OCI-LY3 (cell line): ENCODE results near the gene TUBB.

Source experiments
- EZH2phosphoT487 ChIP-seq: fragments of 200-600 bp; shearing (Covaris generic); IDR thresholded peaks from 2 replicates; pipeline ENCODE4 v1.6.1; 2018; ENCODE audit warnings: antibody characterized with exemption, mixed run types, low read depth
- TF ChIP-seq, protein P1 (sequence below): fragments of 200-600, 300-600 bp; sonication (generic); IDR thresholded peaks from 2 replicates; pipeline ENCODE4 v1.5.1; 2014; ENCODE audit warnings: antibody characterized with exemption, low read length, low read depth

DNA sequence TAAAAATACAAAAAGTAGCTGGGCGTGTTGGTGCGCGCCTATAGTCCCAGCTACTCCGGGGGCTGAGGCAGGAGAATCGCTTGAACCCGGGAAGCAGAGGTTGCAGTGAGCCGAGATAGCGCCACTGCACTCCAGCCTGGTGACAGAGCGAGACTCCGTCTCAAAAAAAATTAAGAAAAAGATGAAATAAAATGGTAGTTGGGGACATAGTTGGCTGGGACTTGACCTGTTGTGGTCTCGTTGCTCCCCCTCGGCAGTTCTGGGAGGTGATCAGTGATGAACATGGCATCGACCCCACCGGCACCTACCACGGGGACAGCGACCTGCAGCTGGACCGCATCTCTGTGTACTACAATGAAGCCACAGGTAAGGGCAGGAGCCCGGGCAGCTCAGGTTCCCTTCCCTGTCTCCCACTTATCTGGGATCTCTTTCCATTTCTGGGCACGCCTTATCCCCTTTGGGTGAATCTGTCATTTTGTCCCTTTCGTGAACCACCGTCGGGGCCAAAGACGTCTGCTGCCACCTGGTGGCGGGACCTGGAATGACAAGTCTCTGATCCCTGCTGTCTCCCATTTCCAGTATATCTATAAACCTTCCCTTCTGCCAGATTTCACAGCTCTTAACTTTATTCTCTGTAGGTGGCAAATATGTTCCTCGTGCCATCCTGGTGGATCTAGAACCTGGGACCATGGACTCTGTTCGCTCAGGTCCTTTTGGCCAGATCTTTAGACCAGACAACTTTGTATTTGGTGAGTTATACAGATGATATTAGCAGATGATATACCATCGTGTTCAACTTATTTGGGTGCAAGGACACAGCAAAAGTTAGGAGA lies 2.3 kb downstream of the TUBB start:
- TF ChIP-seq, protein P1, sequence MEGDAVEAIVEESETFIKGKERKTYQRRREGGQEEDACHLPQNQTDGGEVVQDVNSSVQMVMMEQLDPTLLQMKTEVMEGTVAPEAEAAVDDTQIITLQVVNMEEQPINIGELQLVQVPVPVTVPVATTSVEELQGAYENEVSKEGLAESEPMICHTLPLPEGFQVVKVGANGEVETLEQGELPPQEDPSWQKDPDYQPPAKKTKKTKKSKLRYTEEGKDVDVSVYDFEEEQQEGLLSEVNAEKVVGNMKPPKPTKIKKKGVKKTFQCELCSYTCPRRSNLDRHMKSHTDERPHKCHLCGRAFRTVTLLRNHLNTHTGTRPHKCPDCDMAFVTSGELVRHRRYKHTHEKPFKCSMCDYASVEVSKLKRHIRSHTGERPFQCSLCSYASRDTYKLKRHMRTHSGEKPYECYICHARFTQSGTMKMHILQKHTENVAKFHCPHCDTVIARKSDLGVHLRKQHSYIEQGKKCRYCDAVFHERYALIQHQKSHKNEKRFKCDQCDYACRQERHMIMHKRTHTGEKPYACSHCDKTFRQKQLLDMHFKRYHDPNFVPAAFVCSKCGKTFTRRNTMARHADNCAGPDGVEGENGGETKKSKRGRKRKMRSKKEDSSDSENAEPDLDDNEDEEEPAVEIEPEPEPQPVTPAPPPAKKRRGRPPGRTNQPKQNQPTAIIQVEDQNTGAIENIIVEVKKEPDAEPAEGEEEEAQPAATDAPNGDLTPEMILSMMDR = peak; percentile 74
- no peak for TF ChIP-seq EZH2phosphoT487
